ENCODE measurements around the gene SYNJ2. TPM values are rescaled to one million over a fixed set of nuclear protein-coding genes. Genes with fewer than 3 reads are reported as not detected.

The SYNJ2 gene
- total and polyA plus RNA-seq, 2 of the 4 experiments (the other 2 are of a cell fraction) = 40.8 to 45.2 TPM

DNA sequence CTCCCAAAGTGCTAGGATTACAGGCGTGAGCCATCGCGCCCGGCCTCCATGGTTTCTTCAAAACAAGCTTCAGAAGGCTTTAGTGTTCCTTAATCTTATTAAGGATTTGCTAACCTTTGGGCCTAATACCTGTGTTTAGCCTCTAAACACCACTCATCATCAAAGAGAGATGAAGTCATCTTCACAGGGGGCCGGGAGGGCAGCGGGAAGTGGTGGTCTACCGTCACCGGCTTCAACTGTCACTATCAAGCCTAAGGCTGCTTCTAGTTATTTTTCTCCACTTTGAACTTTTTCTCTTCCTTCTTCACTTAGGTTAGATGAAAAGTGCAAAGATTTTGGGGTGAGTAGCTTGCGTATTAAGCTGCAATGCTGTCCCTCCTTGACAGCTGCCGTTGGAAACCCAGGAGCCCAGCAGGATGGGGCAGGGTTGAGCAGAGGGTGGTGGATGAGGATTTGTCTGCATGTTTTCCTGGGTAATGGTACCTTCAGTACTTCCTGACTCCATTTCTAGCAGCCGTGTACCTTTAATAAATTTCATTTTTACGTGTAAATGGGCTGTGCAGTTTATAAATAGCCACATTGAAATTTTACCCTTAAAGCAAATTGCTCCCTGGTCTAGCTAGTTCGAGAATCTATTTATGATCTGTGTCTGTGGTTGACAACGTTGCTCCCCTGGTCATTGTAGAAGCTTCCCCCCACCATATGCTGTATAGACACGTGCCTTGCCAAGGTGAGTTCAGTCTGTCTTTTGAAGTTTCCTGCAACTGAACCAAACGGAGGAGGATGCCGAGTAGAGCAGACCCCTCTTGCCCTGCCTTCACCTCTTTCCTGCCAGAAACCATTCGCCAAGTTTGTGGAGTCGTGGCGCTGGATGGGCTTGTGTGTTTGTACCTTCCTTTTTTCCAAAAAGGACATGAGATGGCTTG lies 64.8 kb downstream of the SYNJ2 start (continued):
- TF ChIP-seq, protein P1, sequence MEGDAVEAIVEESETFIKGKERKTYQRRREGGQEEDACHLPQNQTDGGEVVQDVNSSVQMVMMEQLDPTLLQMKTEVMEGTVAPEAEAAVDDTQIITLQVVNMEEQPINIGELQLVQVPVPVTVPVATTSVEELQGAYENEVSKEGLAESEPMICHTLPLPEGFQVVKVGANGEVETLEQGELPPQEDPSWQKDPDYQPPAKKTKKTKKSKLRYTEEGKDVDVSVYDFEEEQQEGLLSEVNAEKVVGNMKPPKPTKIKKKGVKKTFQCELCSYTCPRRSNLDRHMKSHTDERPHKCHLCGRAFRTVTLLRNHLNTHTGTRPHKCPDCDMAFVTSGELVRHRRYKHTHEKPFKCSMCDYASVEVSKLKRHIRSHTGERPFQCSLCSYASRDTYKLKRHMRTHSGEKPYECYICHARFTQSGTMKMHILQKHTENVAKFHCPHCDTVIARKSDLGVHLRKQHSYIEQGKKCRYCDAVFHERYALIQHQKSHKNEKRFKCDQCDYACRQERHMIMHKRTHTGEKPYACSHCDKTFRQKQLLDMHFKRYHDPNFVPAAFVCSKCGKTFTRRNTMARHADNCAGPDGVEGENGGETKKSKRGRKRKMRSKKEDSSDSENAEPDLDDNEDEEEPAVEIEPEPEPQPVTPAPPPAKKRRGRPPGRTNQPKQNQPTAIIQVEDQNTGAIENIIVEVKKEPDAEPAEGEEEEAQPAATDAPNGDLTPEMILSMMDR (conservative IDR thresholded peaks at IDR 0.05; ENCODE audit: low read depth, low read length) = no peak

DNA sequence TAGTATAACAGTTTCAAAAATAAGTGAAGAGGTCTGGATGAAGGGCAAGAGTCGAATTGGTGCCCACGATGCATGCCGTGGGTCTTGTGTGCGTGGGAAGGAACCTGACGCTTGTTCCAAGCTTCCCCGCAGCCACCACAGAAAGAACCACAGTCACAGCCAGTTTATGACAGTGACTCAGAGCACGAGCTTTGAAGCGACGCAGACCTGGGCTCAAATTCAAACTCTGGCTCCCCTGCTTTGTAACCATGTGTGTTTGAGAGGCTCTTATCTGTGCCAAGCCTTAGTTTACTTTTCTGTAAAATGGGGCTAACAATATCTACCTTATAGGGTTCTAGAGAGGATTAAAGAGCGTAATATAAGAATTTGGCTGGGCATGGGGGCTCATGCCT lies 65.5 kb downstream of the SYNJ2 start:
- dilution Hi-C loops (cut with HindIII; ENCODE audit: low sequenced_read_pairs, unreplicated experiment) = no loop called here

More for the DNA sequence above, 65.5 kb downstream of the SYNJ2 start:
- peak overlapping the region; percentile 10; the same call in 1 of the 2 replicates for H2AK5ac ChIP-seq (ENCODE audit: low read depth, low read length)
- DNase-seq (peak; percentile 59), ATAC-seq (ENCODE audit: low read depth) (no peak)
- no peak overlapping the region for H3K23ac ChIP-seq (ENCODE audit: low read depth, low read length)
- H3K14ac ChIP-seq (replicated peaks; ENCODE audit: low read depth, low read length) = peak overlapping the region; percentile 65
- peaks cover 19% of the 10 kb centered on the region for H3K4me1 ChIP-seq (ENCODE audit: control insufficient read depth, insufficient read depth, low read length)
- H3K9me3 ChIP-seq (ENCODE audit: control insufficient read depth, insufficient read depth, low read length) = no peaks in the 10 kb centered on the region
- no peak overlapping the region for H3K9ac ChIP-seq (ENCODE audit: low read depth, low read length)
- 90% methylated on average over 2 of the region's 10 CpGs; no CpG with 5 or more reads in 1 of the 2 experiments for WGBS, 2 experiments (ENCODE audit: extremely low coverage in 2 of 2, insufficient read length in 1 of 2)
- H4K5ac ChIP-seq (ENCODE audit: low read depth, low read length) = peak overlapping the region; percentile 1; the same call in 1 of the 2 replicates
- no peaks in the 10 kb centered on the region for H3K27me3 ChIP-seq (ENCODE audit: control insufficient read depth, insufficient read depth, low read length)
- peak overlapping the region in 1 of 2 experiments; percentile 36; a peak in 2 of 4 replicates for H4K8ac ChIP-seq (ENCODE audit: low read depth in 2 of 2, low read length in 2 of 2)
- BruUV-seq (replicated peaks) = no TSS peak
- H3K56ac ChIP-seq (ENCODE audit: extremely low read depth, insufficient read depth, low read length) = no peak overlapping the region
- peak overlapping the region; percentile 33 for H2BK5ac ChIP-seq (ENCODE audit: low read depth, low read length, poor library complexity, severe bottlenecking)
- no peak overlapping the region for H3K4me3 ChIP-seq (ENCODE audit: insufficient read depth, low read depth, low read length)
- peak overlapping the region; percentile 85; the same call in 1 of the 2 replicates for H2BK20ac ChIP-seq (ENCODE audit: low read depth, low read length)
- CTCF ChIA-PET = no interaction called here
- H3K27ac ChIP-seq (ENCODE audit: insufficient read depth, low read length) = no peak overlapping the region
- H3K4ac ChIP-seq (ENCODE audit: low read depth, low read length) = peak overlapping the region; percentile 72
- H4K91ac ChIP-seq (ENCODE audit: insufficient read depth, low read depth, low read length) = peak overlapping the region; percentile 27; the same call in 1 of the 2 replicates
- H3K36me3 ChIP-seq (ENCODE audit: control insufficient read depth, insufficient read depth, low read length) = peaks cover 40% of the 10 kb centered on the region
- peaks cover 64% of the 10 kb centered on the region for H3K9me1 ChIP-seq (ENCODE audit: insufficient read depth, low read length)
- H4K20me1 ChIP-seq (ENCODE audit: insufficient read depth, low read length) = no peaks in the 10 kb centered on the region
- H3K79me1 ChIP-seq (ENCODE audit: low read depth in 1 of 2, low read length in 2 of 2) = peaks cover 48 to 90% of the 10 kb centered on the region in 2 experiments
- in situ Hi-C loops (cut with MboI; ENCODE audit: low sequenced_read_pairs) (no loop called here), intact Hi-C loops (cut with micrococcal nuclease) (no loop called here)
- H2AK9ac ChIP-seq (replicated peaks; ENCODE audit: low read depth, low read length, poor library complexity) = no peak overlapping the region
- H3K18ac ChIP-seq (ENCODE audit: low read depth, low read length) = peak overlapping the region; percentile 35; the same call in 1 of the 2 replicates
- H2AFZ ChIP-seq (replicated peaks; ENCODE audit: low read length, poor library complexity) = peak overlapping the region; percentile 1
- TF ChIP-seq RCOR1 (IDR thresholded peaks at IDR 0.05; ENCODE audit: insufficient replicate concordance, low read length) (peak; percentile 41), MXI1 (IDR thresholded peaks at IDR 0.05; ENCODE audit: borderline replicate concordance, low read depth, low read length) (no peak), CEBPB (IDR thresholded peaks at IDR 0.05; ENCODE audit: low read depth, low read length) (no peak), BHLHE40 (IDR thresholded peaks at IDR 0.05; ENCODE audit: low read depth, low read length) (no peak), NFE2L2 (IDR thresholded peaks at IDR 0.05; ENCODE audit: low read depth, low read length) (no peak)
- peak overlapping the region; percentile 72; the same call in 1 of the 2 replicates for H2BK120ac ChIP-seq (ENCODE audit: low read depth, low read length)
- H3K4me2 ChIP-seq (ENCODE audit: low read depth, low read length) = no peak overlapping the region
- POLR2A ChIA-PET (ENCODE audit: unreplicated experiment) = no interaction called here
- 0 out of 3 replicates have a peak overlapping the region, but pooled peaks have one; percentile 7 for H2BK15ac ChIP-seq (ENCODE audit: low read depth, low read length)
